GM12878 (cell line): ENCODE measurements around the gene ZNHIT1. TPM values are rescaled to one million over a fixed set of nuclear protein-coding genes. Genes with fewer than 3 reads are reported as not detected.

Experiments used
- ATAC-seq: fragments of 200-7000 bp; cut with Tn5 transposase; 3 replicates; pipeline ENCODE4 v1.9.1; 2020; ENCODE audit warnings: mild to moderate bottlenecking, moderate library complexity
- BruUV-seq: library from RNA; stranded (reverse); fragments of 400-500 nt; replicated peaks from 2 replicates; lab custom pipeline; 2021; lab: Mats Ljungman, UMichigan
- CTCF ChIA-PET: fragments of 300-600 bp; sonication (Branson Sonifier 250); formaldehyde crosslinking; extraction: SDS; loops from one replicate; lab custom pipeline; 2021; ENCODE audit warnings: inconsistent platforms; lab: Yijun Ruan, JAX
- POLR2A ChIA-PET: fragments of 350-600 bp; formaldehyde crosslinking; extraction: SDS; loops from one replicate; lab custom pipeline; 2021; ENCODE audit warnings: inconsistent platforms; lab: Charles Lee
- RAD21 ChIA-PET: fragments of 300-600 bp; sonication (Branson Sonifier 250); formaldehyde crosslinking; loops from one replicate; lab custom pipeline; 2023; ENCODE audit warnings: antibody characterized with exemption; ENCODE audit not compliant: unreplicated experiment; lab: Charles Lee
- SMC1A ChIA-PET: fragments of 300-600 bp; sonication (Branson Sonifier 250); formaldehyde crosslinking; loops from one replicate; lab custom pipeline; 2023; ENCODE audit not compliant: unreplicated experiment, uncharacterized antibody; lab: Charles Lee
- DNase-seq: peaks from one replicate; pipeline ENCODE4 v3.0.0-alpha.2; 2011; ENCODE audit warnings: low read depth, low spot score
- FAIRE-seq: peaks from 3 replicates; lab custom pipeline; 2011; peaks lifted over from hg19 to GRCh38; lab: Jason Lieb, UNC
- H2AFZ ChIP-seq: 2 replicates; pipeline ENCODE4 v1.6.0; 2011; ENCODE audit warnings: low read depth, low read length, control low read depth; ENCODE audit not compliant: control insufficient read depth
- H3K27ac ChIP-seq: 2 replicates; pipeline ENCODE4 v1.5.1; 2011; ENCODE audit warnings: control low read depth; ENCODE audit not compliant: control insufficient read depth, insufficient read depth
- H3K27me3 ChIP-seq, 2 experiments: replicated peaks in 1 of 2; 2 replicates each; pipeline versions ENCODE4 v1.6.0 to v1.6.1; 2011; ENCODE audit warnings: low read length in 1 of 2; ENCODE audit not compliant: control insufficient read depth in 2 of 2, insufficient read depth in 2 of 2
- H3K36me3 ChIP-seq, 2 experiments: 2 replicates each; pipeline ENCODE4 v1.5.1; 2011; ENCODE audit warnings: low read length in 1 of 2; ENCODE audit not compliant: control insufficient read depth in 2 of 2, insufficient read depth in 2 of 2
- H3K4me1 ChIP-seq: 2 replicates; pipeline ENCODE4 v1.6.1; 2011; ENCODE audit warnings: mild to moderate bottlenecking, low read length, moderate library complexity, mixed read lengths; ENCODE audit not compliant: control insufficient read depth, insufficient read depth
- H3K4me2 ChIP-seq: 2 replicates; pipeline ENCODE4 v1.6.0; 2011; ENCODE audit warnings: control low read depth; ENCODE audit not compliant: control insufficient read depth, insufficient read depth
- H3K4me3 ChIP-seq: fragments of 200-600 bp; sonication (generic); 2 replicates; pipeline ENCODE4 v1.5.1; 2016
- H3K79me2 ChIP-seq: 2 replicates; pipeline ENCODE4 v1.6.0; 2011; ENCODE audit warnings: low read length; ENCODE audit not compliant: control insufficient read depth, insufficient read depth
- H3K9ac ChIP-seq: 2 replicates; pipeline ENCODE4 v1.8.0; 2011; ENCODE audit warnings: low read length, control low read depth, mixed read lengths; ENCODE audit not compliant: control insufficient read depth, insufficient read depth
- H3K9me3 ChIP-seq: replicated peaks from 3 replicates; pipeline ENCODE4 v1.5.1; 2011; ENCODE audit warnings: mild to moderate bottlenecking, low read length; ENCODE audit not compliant: control insufficient read depth, insufficient read depth
- H4K20me1 ChIP-seq: 2 replicates; pipeline ENCODE4 v1.6.0; 2011; ENCODE audit not compliant: control insufficient read depth, insufficient read depth
- BCL11A ChIP-seq: IDR thresholded peaks from 2 replicates; pipeline ENCODE4 v1.6.1; 2011; ENCODE audit warnings: low read depth, low read length
- CEBPZ ChIP-seq: fragments of 150-350 bp; IDR thresholded peaks from 2 replicates; pipeline ENCODE4 v1.6.1; 2016; ENCODE audit warnings: low read depth, low read length
- CHD1 ChIP-seq: IDR thresholded peaks from 2 replicates; pipeline ENCODE4 v1.6.1; 2012; ENCODE audit warnings: low read depth, low read length, improper control_type of control experiment
- GATAD2B ChIP-seq: fragments of 450-650 bp; conservative IDR thresholded peaks from 2 replicates; pipeline ENCODE4 v1.6.1; 2017; ENCODE audit warnings: low read depth, mild to moderate bottlenecking, moderate library complexity
- LARP7 ChIP-seq: fragments of 450-650 bp; IDR thresholded peaks from 2 replicates; pipeline ENCODE4 v1.6.1; 2017; ENCODE audit warnings: mild to moderate bottlenecking
- POLR2A ChIP-seq: IDR thresholded peaks from 2 replicates; pipeline ENCODE4 v1.6.1; 2011; ENCODE audit warnings: low read depth, mild to moderate bottlenecking, low read length
- RELB ChIP-seq: fragments of 450-650 bp; IDR thresholded peaks from 2 replicates; pipeline ENCODE4 v1.6.1; 2017; ENCODE audit warnings: low read depth, mild to moderate bottlenecking, moderate library complexity
- SP1 ChIP-seq: IDR thresholded peaks from one replicate; pipeline ENCODE4 v1.6.1; 2011; ENCODE audit warnings: low read depth, low read length
- TARDBP ChIP-seq: IDR thresholded peaks from 2 replicates; pipeline ENCODE4 v1.6.1; 2016; ENCODE audit warnings: borderline replicate concordance
- WGBS: methylation state at CpG from one replicate; pipeline ENCODE4 v1.1.6; 2016; ENCODE audit warnings: low lambda C conversion rate; ENCODE audit not compliant: insufficient replicate concordance, insufficient coverage; ENCODE audit errors: missing lambda C conversion rate; 5-methylcytosine and 5-hydroxymethylcytosine counted together
- in situ Hi-C: fragments of 300-500 bp; cut with MboI; formaldehyde crosslinking; loops from 9 replicates; pipeline ENCODE4 v1.14.3; 2018; ENCODE audit warnings: mixed read lengths
- intact Hi-C: fragments of 100-400 bp; cut with micrococcal nuclease; formaldehyde crosslinking; loops from one replicate; pipeline ENCODE4 v1.14.2; 2022; ENCODE audit not compliant: unreplicated experiment
- polyA plus RNA-seq, 11 experiments: library from polyadenylated mRNA; depleted of rRNA in 4 of 11; unstranded in 6 of 11; stranded (reverse) in 5 of 11; fragments of >200 nt; fragmentation: Nextera tagmentation in 4 of 11; fragmentation: Illumina TruSeq in 1 of 11; extraction: Ambion mirVana in 4 of 11; extraction: Trizol in 1 of 11; gene quantifications; 1 replicate in 1 of 11; 2 replicates in 10 of 11; pipeline versions ENCODE4 v1.2.1 to v1.2.3, GENCODE V29; 2011 to 2016; ENCODE audit warnings: inconsistent platforms in 2 of 11, missing spikeins in 2 of 11, low read depth in 1 of 11
- total RNA-seq, 4 experiments: library from RNA; depleted of rRNA in 3 of 4; stranded (reverse); fragments of >200 nt in 3 of 4; fragmentation: Illumina TruSeq in 1 of 4; extraction: Trizol in 1 of 4; gene quantifications; 2 replicates each; pipeline versions ENCODE4 v1.2.1 to v1.2.3, GENCODE V29; 2013 to 2021

The ZNHIT1 gene
- total and polyA plus RNA-seq, 10 of the 15 experiments (the other 5 are each of a cell fraction or from before 2014, with no cell fraction given): 3.8 to 79.2 (median 44.5) TPM

- in situ Hi-C loops: no loop called here
- no peak for FAIRE-seq
- H3K27me3 ChIP-seq: no peaks in the 10 kb centered on the region
- peaks cover 0 to 14% of the 10 kb centered on the region in 2 experiments; a peak in 3 of 4 replicates for H3K36me3 ChIP-seq
- ATAC-seq: no peak
- H3K9me3 ChIP-seq: no peaks in the 10 kb centered on the region
- BruUV-seq: no TSS peak
- CTCF ChIA-PET: interaction anchor here (0.8 to 1.5 kb wide), 2 partner anchors 10 to 46 kb away, joined by 3 to 5 read pairs; no protein-coding TSS in a partner anchor
- WGBS: 88% methylated on average over 21 of the region's 21 CpGs
- POLR2A ChIA-PET: interaction anchor here (1.1 kb wide), 1 partner anchor 8 kb away, joined by 5 read pairs; no protein-coding TSS in a partner anchor
- no peak overlapping the region for H2AFZ ChIP-seq
- TF ChIP-seq TARDBP: no peak
- TF ChIP-seq, all 136 proteins: peak for 0
- intact Hi-C loops: no loop called here
- no peak for DNase-seq
- Histone ChIP-seq H3K79me2 (no peaks in the 10 kb centered on the region), H3K4me1 (no peaks in the 10 kb centered on the region), H3K27ac (no peak overlapping the region), H3K9ac (no peak overlapping the region), H4K20me1 (no peaks in the 10 kb centered on the region), H3K4me3 (no peak overlapping the region), H3K4me2 (no peak overlapping the region)
- ChIA-PET RAD21 (no interaction called here), SMC1A (no interaction called here)
Measured at GRCh38 chr7:101236292-101236835, 18.4 kb downstream of the ZNHIT1 start.

- H4K20me1 ChIP-seq: no peaks in the 10 kb centered on the region
- in situ Hi-C loops: no loop called here
- SMC1A ChIA-PET: no interaction called here
Measured at GRCh38 chr7:101237206-101238067, 19.5 kb downstream of the ZNHIT1 start, which contains the start of gene CLDN15. CLDN15 (minus strand) TSS chr7:101237802; CDS start chr7:101237581, 221 bp downstream.

More at GRCh38 chr7:101237206-101238067, 19.5 kb downstream of the ZNHIT1 start, which contains the start of gene CLDN15:
- ChIA-PET POLR2A (no interaction called here), RAD21 (interaction anchor here (1.1 kb wide), 1 partner anchor 93 kb away, joined by 7 read pairs; no protein-coding TSS in a partner anchor), CTCF (interaction anchor here (1.5 to 1.6 kb wide), 2 partner anchors 45 to 93 kb away, joined by 4 to 5 read pairs; no protein-coding TSS in a partner anchor)
- no peaks in the 10 kb centered on the region for H3K9me3 ChIP-seq
- H3K4me1 ChIP-seq: no peaks in the 10 kb centered on the region
- H3K4me3 ChIP-seq: no peak within 1 kb of the TSS
- no peak within 1 kb of the TSS for H3K4me2 ChIP-seq
- FAIRE-seq: no peak
- no peak within 1 kb of the TSS for H3K9ac ChIP-seq
- TF ChIP-seq POLR2A (0 out of 2 replicates have a peak, but pooled peaks have one; percentile 36), BCL11A (no peak), GATAD2B (no peak), CEBPZ (no peak), RELB (no peak), SP1 (no peak), LARP7 (no peak), CHD1 (no peak)
- no peaks in the 10 kb centered on the region; the same call in 1 of the 2 replicates for H3K79me2 ChIP-seq
- no peak within 1 kb of the TSS for H2AFZ ChIP-seq
- BruUV-seq: no TSS peak
- no peak within 1 kb of the TSS for H3K27ac ChIP-seq
- intact Hi-C loops: no loop called here
- H3K36me3 ChIP-seq: peaks cover 0 to 14% of the 10 kb centered on the region in 2 experiments; a peak in 3 of 4 replicates
- no peaks in the 10 kb centered on the region for H3K27me3 ChIP-seq
- ATAC-seq: no peak
- no peak for DNase-seq
- 68% methylated on average over 15 of the region's 31 CpGs for WGBS
